ENCODE results near the gene ITPR2. TPM values are rescaled to one million over a fixed set of nuclear protein-coding genes. Genes with fewer than 3 reads are reported as not detected.

Gene ITPR2
- polyA plus RNA-seq, 1 of the 3 experiments (the other 2 are of a cell fraction), result 2.3 TPM

DNA sequence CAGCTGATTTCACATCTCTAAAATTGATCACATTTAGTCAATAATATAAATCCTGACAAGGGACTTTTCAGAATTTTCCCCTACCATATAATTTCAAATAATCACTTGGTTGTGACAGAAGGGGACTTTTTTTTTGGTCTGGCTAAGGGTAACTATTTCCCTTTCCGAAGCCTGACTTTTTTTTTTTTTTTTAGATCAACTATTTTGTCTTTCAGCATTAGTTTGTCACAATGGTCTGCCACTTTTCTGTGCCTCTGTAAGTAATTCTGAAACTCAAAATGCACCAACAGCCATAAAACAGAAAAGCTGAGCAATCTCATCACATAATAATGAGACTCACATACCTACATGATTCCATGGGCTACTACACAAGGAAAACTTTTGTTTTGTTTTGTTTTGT, 371.2 kb downstream of the ITPR2 start:
- no peak for TF ChIP-seq FOXJ3 (CRISPR knock-in tag; IDR thresholded peaks at IDR 0.05)
- no peak for TF ChIP-seq RCOR1 (IDR thresholded peaks at IDR 0.05; ENCODE audit: low read length)
- TF ChIP-seq TAF1 (IDR thresholded peaks at IDR 0.05; ENCODE audit: borderline replicate concordance, low read depth, low read length), result no peak
- no peak for TF ChIP-seq ELF1 (IDR thresholded peaks at IDR 0.05)
- TF ChIP-seq, protein P1, sequence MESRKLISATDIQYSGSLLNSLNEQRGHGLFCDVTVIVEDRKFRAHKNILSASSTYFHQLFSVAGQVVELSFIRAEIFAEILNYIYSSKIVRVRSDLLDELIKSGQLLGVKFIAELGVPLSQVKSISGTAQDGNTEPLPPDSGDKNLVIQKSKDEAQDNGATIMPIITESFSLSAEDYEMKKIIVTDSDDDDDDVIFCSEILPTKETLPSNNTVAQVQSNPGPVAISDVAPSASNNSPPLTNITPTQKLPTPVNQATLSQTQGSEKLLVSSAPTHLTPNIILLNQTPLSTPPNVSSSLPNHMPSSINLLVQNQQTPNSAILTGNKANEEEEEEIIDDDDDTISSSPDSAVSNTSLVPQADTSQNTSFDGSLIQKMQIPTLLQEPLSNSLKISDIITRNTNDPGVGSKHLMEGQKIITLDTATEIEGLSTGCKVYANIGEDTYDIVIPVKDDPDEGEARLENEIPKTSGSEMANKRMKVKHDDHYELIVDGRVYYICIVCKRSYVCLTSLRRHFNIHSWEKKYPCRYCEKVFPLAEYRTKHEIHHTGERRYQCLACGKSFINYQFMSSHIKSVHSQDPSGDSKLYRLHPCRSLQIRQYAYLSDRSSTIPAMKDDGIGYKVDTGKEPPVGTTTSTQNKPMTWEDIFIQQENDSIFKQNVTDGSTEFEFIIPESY (IDR thresholded peaks at IDR 0.05; ENCODE audit: borderline replicate concordance, low read depth), result no peak
- TF ChIP-seq IRF3 (IDR thresholded peaks at IDR 0.05; ENCODE audit: low read depth, low read length), result no peak
- TF ChIP-seq YY1 (IDR thresholded peaks at IDR 0.05; ENCODE audit: low read depth), result no peak
- Histone ChIP-seq H3K9me3 (no peaks in the 10 kb centered on the region), H3F3A (replicated peaks; ENCODE audit: insufficient read depth) (no peaks in the 10 kb centered on the region), H2AFZ (ENCODE audit: low read depth) (no peak overlapping the region), H3K9me2 (no peaks in the 10 kb centered on the region), H3K9ac (no peak overlapping the region), H3K79me2 (ENCODE audit: insufficient read depth) (no peaks in the 10 kb centered on the region), H3K4me1 (ENCODE audit: control insufficient read depth in 1 of 2, insufficient read depth in 2 of 2, low read depth in 1 of 2, low read length in 1 of 2) (no peaks in the 10 kb centered on the region), H3K4me3 (ENCODE audit: low read depth in 2 of 2, low read length in 1 of 2) (no peak overlapping the region), H3K27ac (ENCODE audit: low read depth in 2 of 2, low read length in 1 of 2) (no peak overlapping the region), H4K20me1 (ENCODE audit: insufficient read depth) (no peaks in the 10 kb centered on the region), H3K27me3 (ENCODE audit: insufficient read depth) (no peaks in the 10 kb centered on the region), H3K36me3 (replicated peaks in 1 of 2; ENCODE audit: control insufficient read depth in 1 of 2, insufficient read depth in 2 of 2, low read length in 1 of 2) (no peaks in the 10 kb centered on the region), H3K4me2 (no peak overlapping the region)
- no peak for DNase-seq
- POLR2A ChIA-PET, result no interaction called here
- CTCF ChIA-PET, result interaction anchor here (1.1 kb wide), 1 partner anchor 189 kb away, joined by 3 read pairs; no protein-coding TSS in a partner anchor
- 93% methylated on average over 1 of the region's 1 CpG for WGBS (ENCODE audit: low lambda C conversion rate)

GRCh38 chr12:26460361-26460760, 372.6 kb downstream of the ITPR2 start:
- H3K27ac ChIP-seq (ENCODE audit: low read depth in 2 of 2, low read length in 1 of 2), result no peak overlapping the region
- no peaks in the 10 kb centered on the region for H3K79me2 ChIP-seq (ENCODE audit: insufficient read depth)
- no peaks in the 10 kb centered on the region for H3K36me3 ChIP-seq (replicated peaks in 1 of 2; ENCODE audit: control insufficient read depth in 1 of 2, insufficient read depth in 2 of 2, low read length in 1 of 2)
- H3K9me2 ChIP-seq, result no peaks in the 10 kb centered on the region
- no peak overlapping the region for H3K4me2 ChIP-seq
- H3F3A ChIP-seq (replicated peaks; ENCODE audit: insufficient read depth), result no peaks in the 10 kb centered on the region
- TF ChIP-seq RCOR1 (IDR thresholded peaks at IDR 0.05; ENCODE audit: low read length), result no peak
- ChIA-PET POLR2A (no interaction called here), CTCF (interaction anchor here (1.2 kb wide), 1 partner anchor 364 kb away, joined by 3 read pairs; no protein-coding TSS in a partner anchor)
- H4K20me1 ChIP-seq (ENCODE audit: insufficient read depth), result no peaks in the 10 kb centered on the region
- no peaks in the 10 kb centered on the region for H3K4me1 ChIP-seq (ENCODE audit: control insufficient read depth in 1 of 2, insufficient read depth in 2 of 2, low read depth in 1 of 2, low read length in 1 of 2)
- no peak overlapping the region for H3K9ac ChIP-seq
- WGBS (ENCODE audit: low lambda C conversion rate), result 88% methylated on average over 6 of the region's 6 CpGs
- no peak for DNase-seq
- no peak overlapping the region for H3K4me3 ChIP-seq (ENCODE audit: low read depth in 2 of 2, low read length in 1 of 2)
- no peaks in the 10 kb centered on the region for H3K9me3 ChIP-seq
- H3K27me3 ChIP-seq (ENCODE audit: insufficient read depth), result no peaks in the 10 kb centered on the region
- H2AFZ ChIP-seq (ENCODE audit: low read depth), result no peak overlapping the region

GRCh38 chr12:26455936-26456574, 376.9 kb downstream of the ITPR2 start:
- Histone ChIP-seq H3K4me2 (no peak overlapping the region), H3K27me3 (ENCODE audit: insufficient read depth) (no peaks in the 10 kb centered on the region), H3K36me3 (replicated peaks in 1 of 2; ENCODE audit: control insufficient read depth in 1 of 2, insufficient read depth in 2 of 2, low read length in 1 of 2) (no peaks in the 10 kb centered on the region), H3K79me2 (ENCODE audit: insufficient read depth) (no peaks in the 10 kb centered on the region), H3K9me2 (no peaks in the 10 kb centered on the region), H4K20me1 (ENCODE audit: insufficient read depth) (no peaks in the 10 kb centered on the region), H2AFZ (ENCODE audit: low read depth) (no peak overlapping the region), H3K4me1 (ENCODE audit: control insufficient read depth in 1 of 2, insufficient read depth in 2 of 2, low read depth in 1 of 2, low read length in 1 of 2) (no peaks in the 10 kb centered on the region; a peak in 1 of 4 replicates), H3K4me3 (ENCODE audit: low read depth in 2 of 2, low read length in 1 of 2) (no peak overlapping the region), H3K9me3 (no peaks in the 10 kb centered on the region), H3F3A (replicated peaks; ENCODE audit: insufficient read depth) (no peaks in the 10 kb centered on the region), H3K9ac (no peak overlapping the region), H3K27ac (ENCODE audit: low read depth in 2 of 2, low read length in 1 of 2) (no peak overlapping the region)
- DNase-seq, result no peak
- no peak for TF ChIP-seq JUND (IDR thresholded peaks at IDR 0.05)
- TF ChIP-seq ELF1 (IDR thresholded peaks at IDR 0.05), result no peak
- TF ChIP-seq USF2 (IDR thresholded peaks at IDR 0.05; ENCODE audit: borderline replicate concordance, low read depth, low read length), result no peak
- no peak for TF ChIP-seq GABPA (IDR thresholded peaks at IDR 0.05; ENCODE audit: low read depth)
- TF ChIP-seq RFX5 (IDR thresholded peaks at IDR 0.05; ENCODE audit: low read length), result no peak
- TF ChIP-seq NRF1 (IDR thresholded peaks at IDR 0.05; ENCODE audit: low read depth, low read length), result no peak
- TF ChIP-seq, protein P2, sequence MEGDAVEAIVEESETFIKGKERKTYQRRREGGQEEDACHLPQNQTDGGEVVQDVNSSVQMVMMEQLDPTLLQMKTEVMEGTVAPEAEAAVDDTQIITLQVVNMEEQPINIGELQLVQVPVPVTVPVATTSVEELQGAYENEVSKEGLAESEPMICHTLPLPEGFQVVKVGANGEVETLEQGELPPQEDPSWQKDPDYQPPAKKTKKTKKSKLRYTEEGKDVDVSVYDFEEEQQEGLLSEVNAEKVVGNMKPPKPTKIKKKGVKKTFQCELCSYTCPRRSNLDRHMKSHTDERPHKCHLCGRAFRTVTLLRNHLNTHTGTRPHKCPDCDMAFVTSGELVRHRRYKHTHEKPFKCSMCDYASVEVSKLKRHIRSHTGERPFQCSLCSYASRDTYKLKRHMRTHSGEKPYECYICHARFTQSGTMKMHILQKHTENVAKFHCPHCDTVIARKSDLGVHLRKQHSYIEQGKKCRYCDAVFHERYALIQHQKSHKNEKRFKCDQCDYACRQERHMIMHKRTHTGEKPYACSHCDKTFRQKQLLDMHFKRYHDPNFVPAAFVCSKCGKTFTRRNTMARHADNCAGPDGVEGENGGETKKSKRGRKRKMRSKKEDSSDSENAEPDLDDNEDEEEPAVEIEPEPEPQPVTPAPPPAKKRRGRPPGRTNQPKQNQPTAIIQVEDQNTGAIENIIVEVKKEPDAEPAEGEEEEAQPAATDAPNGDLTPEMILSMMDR (IDR thresholded peaks at IDR 0.05), result no peak
- TF ChIP-seq PBX3 (IDR thresholded peaks at IDR 0.05), result no peak
- ChIA-PET CTCF (no interaction called here), POLR2A (no interaction called here)
- WGBS (ENCODE audit: low lambda C conversion rate), result 63% methylated on average over 3 of the region's 3 CpGs
